Measurements from ENCODE around the gene NR2F1-AS1.

NR2F1-AS1 gene

GRCh38 chr5:93580927-93581445 lies at the start of gene NR2F1-AS1:
Gene NR2F1-AS1, minus strand, starts transcription at chr5:93581219.
- no peak for DNase-seq (ENCODE audit: low spot score)

- no peak for DNase-seq (ENCODE audit: low spot score)
Measured at GRCh38 chr5:93626801-93627200, 45.8 kb upstream of the NR2F1-AS1 start.

GRCh38 chr5:93623153-93623552 lies 42.1 kb upstream of the NR2F1-AS1 start:
- no peak for DNase-seq (ENCODE audit: low spot score)

GRCh38 chr5:93622240-93622885 lies 41.3 kb upstream of the NR2F1-AS1 start:
- no peak for DNase-seq (ENCODE audit: low spot score)

- peak; percentile 93 for DNase-seq (ENCODE audit: low spot score)
Measured at GRCh38 chr5:93621327-93621798, 40.3 kb upstream of the NR2F1-AS1 start.

GRCh38 chr5:93620487-93621326 lies 39.7 kb upstream of the NR2F1-AS1 start:
- peak; percentile 80 for DNase-seq (ENCODE audit: low spot score)

GRCh38 chr5:93616538-93617174 lies 35.6 kb upstream of the NR2F1-AS1 start:
- no peak for DNase-seq (ENCODE audit: low spot score)

- no peak for DNase-seq (ENCODE audit: low spot score)
Measured at GRCh38 chr5:93612855-93613243, 31.8 kb upstream of the NR2F1-AS1 start.

GRCh38 chr5:93611976-93612854 lies 31.2 kb upstream of the NR2F1-AS1 start:
- no peak for DNase-seq (ENCODE audit: low spot score)

GRCh38 chr5:93611273-93611975 lies 30.4 kb upstream of the NR2F1-AS1 start:
- no peak for DNase-seq (ENCODE audit: low spot score)

- no peak for DNase-seq (ENCODE audit: low spot score)
Measured at GRCh38 chr5:93610581-93611272, 29.7 kb upstream of the NR2F1-AS1 start.

GRCh38 chr5:93609762-93610161 lies 28.7 kb upstream of the NR2F1-AS1 start:
- DNase-seq (ENCODE audit: low spot score) = no peak

- no peak for DNase-seq (ENCODE audit: low spot score)
Measured at GRCh38 chr5:93608855-93609254, 27.8 kb upstream of the NR2F1-AS1 start.

GRCh38 chr5:93607367-93608258 lies 26.6 kb upstream of the NR2F1-AS1 start:
- DNase-seq (ENCODE audit: low spot score) = peak; percentile 85

GRCh38 chr5:93606382-93606752 lies 25.3 kb upstream of the NR2F1-AS1 start:
- DNase-seq (ENCODE audit: low spot score) = no peak

- no peak for DNase-seq (ENCODE audit: low spot score)
Measured at GRCh38 chr5:93604644-93605515, 23.9 kb upstream of the NR2F1-AS1 start.

- DNase-seq (ENCODE audit: low spot score) = no peak
Measured at GRCh38 chr5:93603793-93604643, 23.0 kb upstream of the NR2F1-AS1 start.

Measured in HuH-7 (cell line).